Stimulated activated naive CD4-positive, alpha-beta T cell treated with Interleukin-2 at 50 U/mL for 16 hours (primary cell): Measurements from ENCODE around the gene PTPRE.
"Not testable (repeated sequence)": the region's sequence is repeated elsewhere in the genome, so short reads cannot be mapped to it uniquely, and the experiment has no call there.

ENCODE experiments used
- DNase-seq: peaks from one replicate; lab custom pipeline; 2025; lab: John Stamatoyannopoulos, UW

PTPRE gene

GRCh38 chr10:128074589-128074988 lies 167.7 kb downstream of the PTPRE start:
- DNase-seq: no peak

DNA sequence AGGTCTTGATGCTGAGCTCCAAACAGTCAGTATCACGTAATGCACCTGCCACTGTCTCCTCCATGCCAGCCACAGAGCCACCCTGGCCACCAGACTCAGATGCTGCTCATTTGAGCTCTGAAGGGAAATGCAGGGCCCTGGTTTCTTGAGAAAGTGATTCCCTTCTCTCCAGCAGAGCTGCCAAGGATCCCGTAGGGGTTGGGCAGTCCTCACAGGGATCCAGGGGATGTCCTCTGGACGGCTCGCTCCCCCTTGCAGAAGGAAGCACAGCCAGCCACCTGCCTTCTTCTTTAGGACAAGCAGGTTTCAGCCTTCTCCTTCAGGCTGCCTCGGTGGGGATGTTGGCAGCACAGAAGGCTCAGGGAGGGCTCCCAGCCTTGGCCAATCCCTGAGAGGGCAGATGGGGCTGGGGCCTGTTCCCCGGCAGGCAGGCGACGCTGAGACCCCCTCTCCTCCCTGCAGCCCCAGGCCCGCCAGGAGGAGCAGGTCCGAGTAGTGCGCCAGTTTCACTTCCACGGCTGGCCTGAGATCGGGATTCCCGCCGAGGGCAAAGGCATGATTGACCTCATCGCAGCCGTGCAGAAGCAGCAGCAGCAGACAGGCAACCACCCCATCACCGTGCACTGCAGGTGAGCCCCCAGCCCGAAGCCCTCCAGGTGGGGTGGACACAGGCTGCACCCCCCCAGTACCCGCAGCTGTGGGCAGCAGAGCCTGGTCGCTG lies 170.4 kb downstream of the PTPRE start:
- no peak for DNase-seq

GRCh38 chr10:128078136-128078969 lies 171.4 kb downstream of the PTPRE start:
- DNase-seq: peak; percentile 12

GRCh38 chr10:128080231-128080630 lies 173.3 kb downstream of the PTPRE start:
- DNase-seq: no peak

DNA sequence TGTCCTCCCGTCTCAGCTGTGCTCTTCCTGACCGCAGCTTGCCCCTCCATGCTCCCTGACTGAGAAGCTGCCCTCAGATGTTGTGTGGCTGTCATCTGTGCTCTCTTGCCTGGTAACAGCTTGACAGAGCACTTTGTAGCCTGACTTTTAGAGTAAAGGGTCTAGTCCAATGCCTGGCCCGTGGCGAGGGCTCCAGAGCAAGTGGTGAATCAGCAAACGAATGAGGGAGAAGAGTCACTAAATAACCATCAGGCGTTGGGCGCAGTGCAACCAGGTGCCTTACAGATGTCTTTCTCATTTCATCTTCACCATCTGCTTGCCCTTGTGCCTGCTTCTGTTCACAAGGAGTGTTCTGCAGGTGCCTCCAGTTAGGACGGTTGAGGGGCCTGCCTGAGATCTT lies 173.7 kb downstream of the PTPRE start:
- DNase-seq: no peak

DNA sequence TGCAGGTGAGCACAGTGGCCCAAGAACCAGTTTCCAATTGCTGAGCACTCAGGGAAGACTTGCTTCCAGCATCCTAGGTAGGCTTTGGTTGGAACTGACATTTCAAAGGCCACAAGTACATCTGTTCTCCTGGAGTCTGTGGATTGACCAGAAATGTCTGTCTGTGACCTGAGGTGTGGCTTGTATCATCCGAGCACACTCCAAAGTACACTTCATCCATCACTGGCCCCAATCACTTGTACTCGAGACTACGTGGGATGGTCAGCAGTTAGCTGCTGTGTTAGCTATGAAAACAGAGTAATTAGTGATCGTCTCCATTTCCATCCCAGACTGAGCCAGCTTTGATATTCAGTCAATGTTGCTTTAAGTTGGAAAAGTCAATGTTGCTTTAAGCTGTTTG lies 174.3 kb downstream of the PTPRE start:
- DNase-seq: no peak

GRCh38 chr10:128081720-128082119 lies 174.8 kb downstream of the PTPRE start:
- DNase-seq: no peak

DNA sequence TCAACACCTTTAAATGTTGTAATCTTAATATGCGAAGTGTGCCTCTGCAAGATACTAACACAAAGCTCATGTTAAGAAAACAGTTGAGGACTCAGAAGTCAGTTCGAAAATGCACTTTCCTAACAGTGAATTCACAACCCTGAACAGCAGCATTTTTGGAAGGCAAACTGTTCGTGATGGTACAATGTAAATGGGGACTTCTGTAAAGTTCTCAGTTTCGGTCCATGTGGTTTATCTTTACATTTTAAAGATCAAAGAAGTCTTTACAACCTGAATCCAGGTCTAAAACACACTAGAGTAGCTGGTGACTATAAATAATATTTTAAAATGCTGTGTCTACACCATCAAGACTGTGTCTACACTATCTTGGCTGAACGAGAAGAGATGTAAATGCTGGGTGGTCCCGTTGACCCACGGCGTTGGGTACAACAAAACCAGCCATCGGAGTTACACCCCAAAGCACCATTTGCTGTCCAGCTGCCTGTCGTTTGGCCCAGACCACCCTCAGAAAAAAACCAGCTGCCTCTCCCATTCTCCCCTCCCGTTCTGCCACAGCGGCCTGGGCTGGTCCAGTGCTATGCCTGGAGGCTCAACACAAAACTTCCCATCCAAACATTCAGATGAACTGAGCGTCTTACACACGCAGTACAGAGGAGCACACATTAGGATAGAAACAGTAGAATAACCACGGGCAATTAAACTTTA lies 176.4 kb downstream of the PTPRE start:
- DNase-seq: no peak

DNA sequence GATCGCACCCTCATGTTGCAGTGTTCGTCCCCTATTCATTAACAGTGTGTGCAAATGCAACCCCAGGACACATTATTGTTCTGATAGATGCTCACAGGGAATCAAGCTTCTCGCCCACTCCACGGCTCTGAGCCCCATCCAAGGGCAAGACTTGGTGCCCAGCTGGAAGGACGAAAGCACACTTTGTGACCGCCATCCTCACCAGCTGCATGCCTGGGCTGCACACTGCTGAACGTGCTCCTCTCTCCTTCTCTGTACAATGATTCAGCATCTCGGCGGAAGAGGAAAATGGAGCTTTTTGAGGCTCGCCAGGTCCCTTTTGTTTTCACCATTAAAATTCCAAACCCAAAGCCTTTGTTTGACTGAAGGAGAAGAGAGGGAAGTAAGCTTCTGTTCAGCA lies 177.5 kb downstream of the PTPRE start:
- DNase-seq: no peak

DNA sequence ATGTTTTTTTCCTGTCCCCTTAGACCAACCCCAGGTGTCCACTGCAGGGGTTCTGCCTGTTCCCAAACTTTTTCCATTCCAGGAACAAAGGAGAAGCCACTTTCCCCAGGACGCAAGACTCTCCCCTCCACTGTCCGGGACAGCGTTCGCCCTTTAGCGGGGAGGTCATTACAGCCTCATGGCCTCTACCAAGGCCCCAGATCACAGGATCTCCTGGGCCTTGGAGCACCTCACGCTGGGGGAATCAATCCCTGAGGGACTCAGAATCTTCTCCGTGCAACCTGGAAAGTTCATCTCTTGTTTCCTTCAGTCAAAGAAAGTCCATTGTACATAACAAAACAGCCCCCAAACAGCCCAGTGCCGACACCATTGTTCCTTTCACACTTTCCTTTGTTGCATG lies 178.1 kb downstream of the PTPRE start:
- DNase-seq: no peak

- no peak for DNase-seq
These were observed 179.3 kb downstream of the PTPRE start for GRCh38 chr10:128086003-128086863.

DNA sequence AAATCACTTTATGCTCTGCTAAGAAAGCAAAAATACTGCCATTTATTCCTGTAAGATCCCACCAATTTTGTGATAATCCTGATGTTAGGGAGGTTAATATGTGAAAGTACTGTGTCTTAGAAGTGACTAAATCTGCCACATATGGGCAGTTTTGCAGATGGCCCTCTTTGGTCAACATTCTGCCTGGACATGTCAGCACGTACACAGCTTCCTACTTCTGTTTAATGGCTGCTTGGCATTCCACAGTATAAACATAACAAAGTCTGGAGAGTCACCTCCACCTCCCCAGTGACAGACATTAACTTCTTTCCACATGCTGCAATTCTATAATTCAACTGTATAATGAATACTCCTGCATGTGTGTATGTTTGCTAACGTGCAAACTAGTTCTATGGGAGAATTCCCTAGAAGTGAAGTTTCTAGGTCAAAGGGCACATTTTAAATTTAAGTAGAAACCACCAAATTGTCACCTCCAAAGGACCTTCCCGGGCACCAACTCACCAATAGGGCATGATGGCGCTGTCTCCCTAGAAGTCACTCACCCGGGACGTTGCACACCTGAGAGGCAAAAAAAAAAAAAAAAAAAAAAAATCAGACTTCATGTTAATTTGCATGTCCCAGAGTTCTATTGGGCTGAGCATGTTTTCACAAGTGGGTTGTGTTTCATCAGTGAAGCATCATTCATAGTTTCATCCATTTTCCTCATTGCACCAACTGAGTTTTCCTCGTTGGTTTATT lies 180.4 kb downstream of the PTPRE start:
- DNase-seq: peak; percentile 5

DNA sequence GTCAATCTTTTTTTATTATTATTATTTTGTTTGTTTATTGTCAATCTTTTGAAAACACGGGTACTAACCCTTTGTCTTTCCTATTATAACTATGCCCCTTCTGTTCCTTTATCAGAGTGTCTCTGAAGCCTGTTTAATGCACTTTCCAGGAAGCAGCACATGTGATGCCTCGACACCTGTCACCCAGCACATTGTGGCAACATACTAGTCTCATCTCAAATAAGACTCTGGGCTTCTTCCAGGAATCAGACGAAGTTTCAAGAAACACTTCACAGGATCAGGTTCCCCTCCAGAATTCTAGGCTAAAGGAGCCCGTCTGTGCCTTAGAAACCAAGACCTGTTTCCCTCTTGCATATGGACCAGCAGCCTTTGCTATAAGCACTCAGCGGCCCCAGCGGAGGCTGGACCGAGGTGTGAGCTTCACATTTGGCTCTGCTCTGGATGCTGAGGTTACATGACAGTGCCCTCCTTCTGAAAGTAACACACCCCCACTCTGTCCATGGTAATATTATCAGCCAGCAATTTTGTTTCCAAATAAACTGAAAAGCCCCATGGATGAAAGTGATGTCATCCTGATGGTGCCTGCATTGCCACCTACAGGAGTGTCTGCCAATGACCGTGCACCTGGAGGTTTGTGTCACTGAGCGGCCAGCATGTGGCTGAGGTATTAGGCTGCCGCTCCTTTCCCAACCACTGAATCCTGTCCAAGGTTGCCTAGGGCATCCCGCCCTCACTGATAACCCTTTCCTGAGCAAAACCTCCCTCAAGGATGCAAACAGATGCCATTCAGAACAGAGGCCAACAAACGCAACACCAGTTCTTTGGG lies 181.2 kb downstream of the PTPRE start:
- no peak for DNase-seq

DNA sequence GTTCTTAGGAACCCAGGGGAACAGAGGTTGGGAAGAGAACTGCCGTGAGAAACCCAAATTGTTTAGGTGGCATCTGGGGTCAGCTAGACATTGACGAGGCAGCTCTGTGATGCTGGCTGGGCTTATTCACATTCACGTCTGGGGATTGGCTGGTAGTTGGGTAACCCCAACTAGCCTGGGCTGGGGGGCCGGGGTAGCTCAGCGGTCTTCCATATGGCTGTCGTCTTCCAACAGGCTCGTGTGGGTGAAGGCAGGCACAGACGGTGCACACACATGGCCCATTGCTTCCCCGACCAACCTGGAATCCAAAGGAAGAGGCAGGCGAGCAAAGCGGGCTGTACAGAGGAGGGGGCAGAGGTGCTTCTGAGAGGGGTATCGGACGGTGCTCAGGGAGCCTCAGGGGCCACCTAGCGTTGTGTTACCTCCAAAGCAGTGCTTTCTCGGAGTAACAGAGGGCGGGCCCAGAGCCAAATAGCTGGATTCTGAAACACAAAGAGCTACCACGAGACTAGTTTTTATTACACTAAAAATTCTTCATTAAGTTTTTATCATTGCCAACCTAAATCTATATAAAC lies 184.8 kb downstream of the PTPRE start:
- DNase-seq: no peak

DNA sequence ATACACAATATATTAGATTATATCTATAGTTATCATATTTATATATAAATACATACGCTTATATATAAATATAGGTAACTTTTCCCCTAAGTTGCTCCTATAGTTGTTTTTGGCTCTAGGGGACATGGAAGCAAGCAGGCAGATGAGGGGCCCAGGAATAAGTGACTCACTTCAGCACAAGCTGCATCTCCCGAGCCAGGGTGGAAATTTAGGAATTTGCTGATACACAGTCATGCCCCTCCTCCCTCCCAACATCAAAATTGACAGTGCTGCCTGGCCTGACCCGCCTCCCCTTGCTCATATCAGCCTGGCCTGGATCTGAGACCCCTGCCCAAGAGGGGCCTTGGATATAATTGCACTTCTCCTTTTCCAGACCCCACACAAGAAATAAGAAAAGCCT lies 185.6 kb downstream of the PTPRE start:
- no peak for DNase-seq

GRCh38 chr10:128094596-128094995 lies 187.7 kb downstream of the PTPRE start:
- DNase-seq: not testable (repeated sequence)

- DNase-seq: peak; percentile 36
These were observed 188.3 kb downstream of the PTPRE start for GRCh38 chr10:128095027-128095752.

DNA sequence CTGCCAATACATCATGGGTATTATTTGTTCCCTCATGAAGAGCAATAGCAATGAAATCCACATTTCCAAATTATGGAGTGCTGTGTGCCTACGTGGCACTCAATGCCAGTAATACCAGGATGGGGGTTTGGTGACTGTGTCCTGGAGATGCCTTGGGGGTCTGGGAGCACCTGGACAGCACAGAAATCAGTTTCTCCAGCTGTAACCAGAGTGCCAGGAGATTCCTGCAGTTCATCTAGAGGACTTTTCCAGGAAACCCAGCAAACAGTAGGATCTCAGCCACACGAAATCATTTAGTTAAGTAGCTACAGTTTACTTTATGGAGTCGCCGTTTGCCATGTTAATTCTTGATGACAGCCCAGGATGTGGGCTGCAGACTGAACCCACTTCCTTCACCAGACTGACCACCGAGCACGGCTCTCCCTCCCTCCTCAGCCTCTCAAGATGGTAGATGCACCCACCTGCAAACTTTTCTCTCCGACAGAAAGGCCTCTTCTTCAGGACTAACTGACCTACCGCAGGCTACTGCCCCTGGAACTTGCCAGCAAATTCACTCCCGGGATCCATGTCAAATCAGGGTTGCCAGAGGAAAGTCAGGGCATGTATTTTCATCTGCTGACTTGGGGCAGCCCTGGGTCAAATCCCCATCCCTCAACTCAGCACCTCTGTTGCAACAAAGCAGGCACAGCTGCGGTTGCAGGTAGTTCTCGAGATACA lies 189.0 kb downstream of the PTPRE start:
- DNase-seq: no peak
